HCT116 (cell line): ENCODE results near the gene SLC9A9. TPM values are rescaled to one million over a fixed set of nuclear protein-coding genes. Genes with fewer than 3 reads are reported as not detected.

ENCODE experiments used
- ATAC-seq: fragments of 200-7000 bp; cut with Tn5 transposase; 2 replicates; pipeline ENCODE4 v1.9.1; 2020; ENCODE audit warnings: mild to moderate bottlenecking, moderate library complexity
- BruUV-seq: library from RNA; stranded (reverse); fragments of 400-500 nt; replicated peaks from 2 replicates; lab custom pipeline; 2021; lab: Mats Ljungman, UMichigan
- CTCF ChIA-PET: fragments of 300-600 bp; sonication (Branson Sonifier 250); formaldehyde crosslinking; loops from one replicate; lab custom pipeline; 2021; ENCODE audit warnings: antibody characterized with exemption; lab: Charles Lee
- POLR2A ChIA-PET: fragments of 300-600, 350-600 bp; sonication (Branson Sonifier 250); formaldehyde crosslinking; loops from one replicate; lab custom pipeline; 2021; ENCODE audit warnings: antibody characterized with exemption; lab: Charles Lee
- RAD21 ChIA-PET, 2 experiments: fragments of 300-600 bp; sonication (Branson Sonifier 250); formaldehyde crosslinking; loops; one replicate each; lab custom pipeline; 2023; ENCODE audit warnings: low total read pairs in 2 of 2; ENCODE audit not compliant: uncharacterized antibody in 2 of 2, unreplicated experiment in 2 of 2, low non-redundant PET in 1 of 2; lab: Charles Lee
- DNase-seq: peaks from one replicate; pipeline ENCODE4 v3.0.0-alpha.2; 2010; ENCODE audit warnings: low read depth, low spot score
- H2AFZ ChIP-seq: fragments of 200-600 bp; shearing (Covaris generic), sonication (generic); 2 replicates; pipeline ENCODE4 v1.6.1; 2017; ENCODE audit warnings: low read depth, mixed run types, mixed read lengths, antibody characterized with exemption, low read length; ENCODE audit not compliant: poor library complexity, severe bottlenecking
- H3K27ac ChIP-seq: 2 replicates; pipeline ENCODE4 v1.5.1; 2012; ENCODE audit warnings: low read depth, low read length
- H3K27me3 ChIP-seq: fragments of 200-600 bp; sonication (generic); 2 replicates; pipeline ENCODE4 v1.6.1; 2016; ENCODE audit warnings: mixed run types, low read length, mixed read lengths; ENCODE audit not compliant: insufficient read depth
- H3K36me3 ChIP-seq, 2 experiments: fragments of 200-500 bp in 1 of 2; fragments of 200-600 bp in 1 of 2; sonication (Bioruptor generic) in 1 of 2; sonication (generic) in 1 of 2; 2 replicates each; pipeline versions ENCODE4 v1.5.1 to v1.6.1; 2014 to 2016; ENCODE audit warnings: low read length in 2 of 2, inconsistent platforms in 1 of 2, mixed read lengths in 1 of 2, mixed run types in 1 of 2; ENCODE audit not compliant: insufficient read depth in 2 of 2, control insufficient read depth in 1 of 2
- H3K4me1 ChIP-seq, 2 experiments: fragments of 200-600 bp in 1 of 2; sonication (generic) in 1 of 2; 2 replicates each; pipeline versions ENCODE4 v1.5.1 to v1.6.1; 2012 to 2017; ENCODE audit warnings: low read length in 2 of 2, inconsistent platforms in 1 of 2, mild to moderate bottlenecking in 1 of 2, mixed read lengths in 1 of 2, mixed run types in 1 of 2, moderate library complexity in 1 of 2; ENCODE audit not compliant: insufficient read depth in 2 of 2, control insufficient read depth in 1 of 2
- H3K4me2 ChIP-seq: fragments of 200-600 bp; sonication (generic); 2 replicates; pipeline ENCODE4 v1.6.1; 2017; ENCODE audit warnings: mixed run types, low read length, mixed read lengths
- H3K4me3 ChIP-seq, 2 experiments: fragments of 200-600 bp in 1 of 2; sonication (generic) in 1 of 2; replicated peaks in 1 of 2; 2 replicates each; pipeline ENCODE4 v1.5.1; 2011 to 2016; ENCODE audit warnings: low read length in 2 of 2, control low read depth in 1 of 2, low read depth in 1 of 2, mild to moderate bottlenecking in 1 of 2, mixed read lengths in 1 of 2, mixed run types in 1 of 2
- H3K79me2 ChIP-seq: fragments of 200-600 bp; sonication (generic); 2 replicates; pipeline ENCODE4 v1.6.1; 2017; ENCODE audit warnings: mild to moderate bottlenecking, mixed run types, low read length, moderate library complexity, mixed read lengths; ENCODE audit not compliant: insufficient read depth
- H3K9ac ChIP-seq: fragments of 200-600 bp; sonication (generic); 2 replicates; pipeline ENCODE4 v1.6.1; 2016; ENCODE audit warnings: low read length, mixed read lengths
- H3K9me2 ChIP-seq: fragments of 200-600 bp; sonication (generic), shearing (Covaris generic); 2 replicates; pipeline ENCODE4 v1.6.1; 2017; ENCODE audit warnings: mixed run types, mild to moderate bottlenecking, moderate library complexity; ENCODE audit not compliant: insufficient read depth
- H3K9me3 ChIP-seq, 2 experiments: fragments of 200-500 bp in 1 of 2; fragments of 200-600 bp in 1 of 2; sonication (Bioruptor generic) in 1 of 2; sonication (generic) in 1 of 2; 2 replicates each; pipeline ENCODE4 v1.6.1; 2014 to 2017; ENCODE audit warnings: low read length in 2 of 2, mixed read lengths in 2 of 2, inconsistent platforms in 1 of 2, low read depth in 1 of 2, mild to moderate bottlenecking in 1 of 2, mixed run types in 1 of 2, moderate library complexity in 1 of 2; ENCODE audit not compliant: control insufficient read depth in 1 of 2, insufficient read depth in 1 of 2
- H4K20me1 ChIP-seq: fragments of 200-600 bp; sonication (generic), shearing (Covaris generic); 2 replicates; pipeline ENCODE4 v1.6.1; 2017; ENCODE audit warnings: mixed run types, mild to moderate bottlenecking, moderate library complexity; ENCODE audit not compliant: insufficient read depth
- CBX3 ChIP-seq: IDR thresholded peaks from 2 replicates; pipeline ENCODE4 v1.6.1; 2012; ENCODE audit warnings: low read depth
- EZH2phosphoT487 ChIP-seq: fragments of 200-600 bp; IDR thresholded peaks from 2 replicates; pipeline ENCODE4 v1.6.1; 2018; ENCODE audit warnings: antibody characterized with exemption, borderline replicate concordance
- FOSL1 ChIP-seq: IDR thresholded peaks from 2 replicates; pipeline ENCODE4 v1.6.1; 2012; ENCODE audit warnings: low read depth
- REST ChIP-seq: IDR thresholded peaks from 2 replicates; pipeline ENCODE4 v1.6.1; 2012; ENCODE audit warnings: low read depth
- SIN3A ChIP-seq: IDR thresholded peaks from 2 replicates; pipeline ENCODE4 v1.6.1; 2012; ENCODE audit warnings: low read depth
- SP1 ChIP-seq: IDR thresholded peaks from 2 replicates; pipeline ENCODE4 v1.6.1; 2012; ENCODE audit warnings: low read depth
- SRF ChIP-seq: IDR thresholded peaks from 2 replicates; pipeline ENCODE4 v1.6.1; 2012; ENCODE audit warnings: low read depth
- ZNF274 ChIP-seq: fragments of 200-500 bp; sonication (Bioruptor generic); IDR thresholded peaks from 2 replicates; pipeline ENCODE4 v1.6.1; 2014; ENCODE audit warnings: mild to moderate bottlenecking, low read depth, low read length, inconsistent platforms
- intact Hi-C: fragments of 100-400 bp; cut with micrococcal nuclease; formaldehyde crosslinking; loops from 2 replicates; pipeline ENCODE4 v1.10.0; 2022
- total RNA-seq: library from RNA; stranded (reverse); gene quantifications from one replicate; pipeline ENCODE4 v1.2.1, GENCODE V29; 2021; ENCODE audit not compliant: unreplicated experiment
- TF ChIP-seq, protein P1 (sequence below): IDR thresholded peaks from 2 replicates; pipeline ENCODE4 v1.6.1; 2011; ENCODE audit warnings: mild to moderate bottlenecking, low read length, moderate library complexity; ENCODE audit not compliant: insufficient replicate concordance; ENCODE audit errors: extremely low read depth

The SLC9A9 gene
- total RNA-seq, 1 experiment from 2014 or later: 0.20 TPM

DNA sequence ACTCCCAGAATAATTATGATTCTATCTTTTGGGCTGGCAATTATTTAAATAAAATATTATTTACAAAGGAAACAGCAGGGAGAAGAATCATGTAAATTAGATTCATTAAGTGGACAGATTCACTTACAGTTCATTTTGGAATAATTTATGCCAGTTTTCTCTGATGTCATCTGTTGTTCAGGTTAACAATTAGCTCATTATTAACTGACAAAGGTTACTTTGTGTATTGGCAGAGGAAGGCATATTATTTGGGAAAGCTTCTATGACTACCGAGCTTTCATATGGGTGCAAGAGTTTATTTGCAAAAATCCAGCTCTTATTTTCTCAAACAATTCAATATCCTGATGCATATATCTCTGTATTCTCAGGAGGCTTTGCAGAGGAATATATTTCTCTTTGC is 504.3 kb downstream of the SLC9A9 start:
- no peak overlapping the region for H3K4me2 ChIP-seq
- POLR2A ChIA-PET: no interaction called here
- no peak overlapping the region for H3K27ac ChIP-seq
- no peak overlapping the region for H2AFZ ChIP-seq
- TF ChIP-seq REST: no peak
- no peak for TF ChIP-seq SRF
- TF ChIP-seq EZH2phosphoT487: no peak
- no peak for TF ChIP-seq SIN3A
- TF ChIP-seq, protein P1, sequence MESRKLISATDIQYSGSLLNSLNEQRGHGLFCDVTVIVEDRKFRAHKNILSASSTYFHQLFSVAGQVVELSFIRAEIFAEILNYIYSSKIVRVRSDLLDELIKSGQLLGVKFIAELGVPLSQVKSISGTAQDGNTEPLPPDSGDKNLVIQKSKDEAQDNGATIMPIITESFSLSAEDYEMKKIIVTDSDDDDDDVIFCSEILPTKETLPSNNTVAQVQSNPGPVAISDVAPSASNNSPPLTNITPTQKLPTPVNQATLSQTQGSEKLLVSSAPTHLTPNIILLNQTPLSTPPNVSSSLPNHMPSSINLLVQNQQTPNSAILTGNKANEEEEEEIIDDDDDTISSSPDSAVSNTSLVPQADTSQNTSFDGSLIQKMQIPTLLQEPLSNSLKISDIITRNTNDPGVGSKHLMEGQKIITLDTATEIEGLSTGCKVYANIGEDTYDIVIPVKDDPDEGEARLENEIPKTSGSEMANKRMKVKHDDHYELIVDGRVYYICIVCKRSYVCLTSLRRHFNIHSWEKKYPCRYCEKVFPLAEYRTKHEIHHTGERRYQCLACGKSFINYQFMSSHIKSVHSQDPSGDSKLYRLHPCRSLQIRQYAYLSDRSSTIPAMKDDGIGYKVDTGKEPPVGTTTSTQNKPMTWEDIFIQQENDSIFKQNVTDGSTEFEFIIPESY: no peak
- no peak for TF ChIP-seq SP1
- TF ChIP-seq FOSL1: no peak
- no peak for TF ChIP-seq CBX3
- TF ChIP-seq ZNF274: no peak
- TF ChIP-seq, all 23 proteins: peak for 0
- Histone ChIP-seq H3K27me3 (peaks cover 4% of the 10 kb centered on the region; the same call in 1 of the 2 replicates), H4K20me1 (no peaks in the 10 kb centered on the region), H3K79me2 (no peaks in the 10 kb centered on the region), H3K9me3 (no peaks in the 10 kb centered on the region), H3K9me2 (no peaks in the 10 kb centered on the region), H3K36me3 (no peaks in the 10 kb centered on the region), H3K4me3 (no peak overlapping the region), H3K9ac (no peak overlapping the region), H3K4me1 (no peaks in the 10 kb centered on the region)
- CTCF ChIA-PET: no interaction called here
- intact Hi-C loops: no loop called here
- RAD21 ChIA-PET: no interaction called here
- ATAC-seq: no peak
- no TSS peak for BruUV-seq
- no peak for DNase-seq
